Measurements from ENCODE around the gene LFNG. TPM values are rescaled to one million over a fixed set of nuclear protein-coding genes. Genes with fewer than 3 reads are reported as not detected.

The LFNG gene
- total RNA-seq, 1 experiment from 2014 or later: 2.4 TPM

DNA sequence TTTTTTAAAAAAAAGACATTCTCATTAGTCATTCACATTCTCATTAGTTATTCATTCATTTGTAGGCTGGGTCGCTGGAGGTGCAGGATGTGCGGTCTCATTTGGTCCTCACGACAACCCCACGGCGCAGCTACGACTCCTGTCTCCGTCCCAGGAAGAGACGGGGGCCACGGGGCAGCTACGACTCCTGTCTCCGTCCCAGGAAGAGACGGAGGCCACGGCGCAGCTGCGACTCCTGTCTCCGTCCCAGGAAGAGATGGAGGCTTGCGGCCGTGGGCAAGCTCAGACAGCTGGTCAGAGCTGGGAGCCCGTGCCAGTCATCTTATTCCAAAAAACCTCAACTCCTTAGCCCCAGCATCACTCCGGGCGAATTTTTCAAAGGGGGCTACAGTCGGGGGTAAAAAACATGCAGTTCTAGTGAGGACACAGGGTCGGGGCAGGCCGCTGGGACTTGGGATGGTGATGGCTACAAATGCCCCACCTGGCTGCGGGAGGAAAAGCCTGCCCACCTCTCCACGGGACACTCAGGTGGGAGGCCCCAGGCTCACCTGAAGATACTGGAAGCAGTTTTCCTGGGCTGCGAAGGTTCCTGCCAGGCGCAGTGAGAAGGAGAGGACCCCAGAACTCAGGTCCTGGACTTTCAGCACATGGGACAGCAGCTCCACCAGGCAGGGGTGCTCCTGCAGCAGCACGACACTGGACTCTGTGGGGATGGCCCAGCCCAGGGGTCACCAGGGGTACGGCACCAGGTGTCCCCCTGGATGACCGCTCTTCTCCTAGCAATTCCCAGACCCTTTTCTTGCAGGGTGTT lies 27.4 kb downstream of the LFNG start:
- TF ChIP-seq, protein P1, sequence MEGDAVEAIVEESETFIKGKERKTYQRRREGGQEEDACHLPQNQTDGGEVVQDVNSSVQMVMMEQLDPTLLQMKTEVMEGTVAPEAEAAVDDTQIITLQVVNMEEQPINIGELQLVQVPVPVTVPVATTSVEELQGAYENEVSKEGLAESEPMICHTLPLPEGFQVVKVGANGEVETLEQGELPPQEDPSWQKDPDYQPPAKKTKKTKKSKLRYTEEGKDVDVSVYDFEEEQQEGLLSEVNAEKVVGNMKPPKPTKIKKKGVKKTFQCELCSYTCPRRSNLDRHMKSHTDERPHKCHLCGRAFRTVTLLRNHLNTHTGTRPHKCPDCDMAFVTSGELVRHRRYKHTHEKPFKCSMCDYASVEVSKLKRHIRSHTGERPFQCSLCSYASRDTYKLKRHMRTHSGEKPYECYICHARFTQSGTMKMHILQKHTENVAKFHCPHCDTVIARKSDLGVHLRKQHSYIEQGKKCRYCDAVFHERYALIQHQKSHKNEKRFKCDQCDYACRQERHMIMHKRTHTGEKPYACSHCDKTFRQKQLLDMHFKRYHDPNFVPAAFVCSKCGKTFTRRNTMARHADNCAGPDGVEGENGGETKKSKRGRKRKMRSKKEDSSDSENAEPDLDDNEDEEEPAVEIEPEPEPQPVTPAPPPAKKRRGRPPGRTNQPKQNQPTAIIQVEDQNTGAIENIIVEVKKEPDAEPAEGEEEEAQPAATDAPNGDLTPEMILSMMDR (IDR thresholded peaks at IDR 0.05; ENCODE audit: unreplicated experiment): no peak
- Mint-ChIP-seq H3K36me3 (ENCODE audit: insufficient read depth, unreplicated experiment) (peaks cover 82% of the 10 kb centered on the region), H3K4me1 (ENCODE audit: insufficient read depth, unreplicated experiment) (no peaks in the 10 kb centered on the region), H3K27me3 (ENCODE audit: insufficient read depth, unreplicated experiment) (no peaks in the 10 kb centered on the region), H3K27ac (ENCODE audit: low read depth, unreplicated experiment) (no peak overlapping the region), H3K9me3 (ENCODE audit: unreplicated experiment) (no peaks in the 10 kb centered on the region), H3K4me3 (ENCODE audit: unreplicated experiment) (no peak overlapping the region)
- BruUV-seq (replicated peaks): no TSS peak
- ChIA-PET CTCF (no interaction called here), POLR2A (interaction anchor here (0.7 kb wide), 1 partner anchor 419 kb away, joined by 4 read pairs; no protein-coding TSS in a partner anchor)
- intact Hi-C loops (cut with micrococcal nuclease): no loop called here
- DNase-seq (ENCODE audit: unreplicated experiment): no peak

DNA sequence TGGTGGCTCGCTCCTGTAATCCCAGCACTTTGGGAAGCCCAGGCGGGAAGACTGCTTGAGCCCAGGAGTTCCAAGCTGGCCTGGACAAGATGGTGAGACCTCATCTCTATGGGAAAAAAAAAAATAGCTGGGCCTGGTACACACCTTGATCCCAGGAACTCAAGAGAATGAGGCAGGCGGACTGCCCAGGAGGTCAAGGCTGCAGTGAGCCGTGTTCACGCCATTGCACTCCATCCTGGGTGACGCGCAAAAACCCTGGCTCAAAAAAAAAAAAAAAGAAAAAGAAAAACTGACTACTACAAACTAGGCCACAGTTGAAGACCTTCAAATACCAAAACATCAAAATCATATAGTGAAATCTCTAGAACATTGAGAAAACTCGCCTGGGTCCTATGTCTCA lies 31.8 kb downstream of the LFNG start:
- CTCF ChIA-PET: interaction anchor here (0.7 kb wide), 1 partner anchor 39 kb away, joined by 4 read pairs; no protein-coding TSS in a partner anchor
- POLR2A ChIA-PET: interaction anchor here (1.3 kb wide), 1 partner anchor 12 kb away, joined by 5 read pairs; no protein-coding TSS in a partner anchor
- no peak for DNase-seq (ENCODE audit: unreplicated experiment)

DNA sequence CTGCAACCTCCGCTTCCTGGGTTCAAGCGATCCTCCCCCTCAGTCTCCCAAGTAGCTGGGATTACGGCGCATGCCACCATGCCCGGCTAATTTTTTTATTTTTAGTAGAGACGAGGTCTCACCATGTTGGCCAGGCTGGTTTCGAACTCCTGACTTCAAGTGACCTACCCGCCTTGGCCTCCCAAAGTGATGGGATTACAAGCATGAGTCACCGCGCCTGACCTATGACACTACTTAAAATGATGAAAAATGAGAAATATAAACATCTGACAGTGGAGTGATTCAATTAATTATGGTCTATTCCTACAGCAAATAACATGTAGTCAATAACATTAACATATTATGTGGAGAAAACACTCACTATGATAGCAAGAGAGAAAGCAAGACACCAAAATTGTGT lies 33.5 kb downstream of the LFNG start:
- intact Hi-C loops (cut with micrococcal nuclease): no loop called here
- ChIA-PET POLR2A (interaction anchor here (0.6 to 1.8 kb wide), 3 partner anchors 18 to 1736 kb away, joined by 3 to 5 read pairs (median 4); no protein-coding TSS in a partner anchor), CTCF (interaction anchor here (0.6 to 1.0 kb wide), 2 partner anchors 9 to 103 kb away, joined by 3 read pairs; no protein-coding TSS in a partner anchor)
- H3K9me3 Mint-ChIP-seq (ENCODE audit: unreplicated experiment): no peaks in the 10 kb centered on the region
- peaks cover 56% of the 10 kb centered on the region for H3K36me3 Mint-ChIP-seq (ENCODE audit: insufficient read depth, unreplicated experiment)
- TF ChIP-seq, protein P1 (IDR thresholded peaks at IDR 0.05; ENCODE audit: unreplicated experiment): no peak
- H3K4me1 Mint-ChIP-seq (ENCODE audit: insufficient read depth, unreplicated experiment): peaks cover 1% of the 10 kb centered on the region
- H3K4me3 Mint-ChIP-seq (ENCODE audit: unreplicated experiment): no peak overlapping the region
- no peaks in the 10 kb centered on the region for H3K27me3 Mint-ChIP-seq (ENCODE audit: insufficient read depth, unreplicated experiment)
- peak overlapping the region; percentile 94 for H3K27ac Mint-ChIP-seq (ENCODE audit: low read depth, unreplicated experiment)
- no TSS peak for BruUV-seq (replicated peaks)
- DNase-seq (ENCODE audit: unreplicated experiment): no peak

More for the DNA sequence above, 31.8 kb downstream of the LFNG start:
- Mint-ChIP-seq H3K4me3 (ENCODE audit: unreplicated experiment) (no peak overlapping the region), H3K36me3 (ENCODE audit: insufficient read depth, unreplicated experiment) (peaks cover 72% of the 10 kb centered on the region), H3K9me3 (ENCODE audit: unreplicated experiment) (no peaks in the 10 kb centered on the region), H3K4me1 (ENCODE audit: insufficient read depth, unreplicated experiment) (no peaks in the 10 kb centered on the region), H3K27ac (ENCODE audit: low read depth, unreplicated experiment) (no peak overlapping the region), H3K27me3 (ENCODE audit: insufficient read depth, unreplicated experiment) (no peaks in the 10 kb centered on the region)
- intact Hi-C loops (cut with micrococcal nuclease): no loop called here
- no TSS peak for BruUV-seq (replicated peaks)
- TF ChIP-seq, protein P1 (IDR thresholded peaks at IDR 0.05; ENCODE audit: unreplicated experiment): no peak

DNA sequence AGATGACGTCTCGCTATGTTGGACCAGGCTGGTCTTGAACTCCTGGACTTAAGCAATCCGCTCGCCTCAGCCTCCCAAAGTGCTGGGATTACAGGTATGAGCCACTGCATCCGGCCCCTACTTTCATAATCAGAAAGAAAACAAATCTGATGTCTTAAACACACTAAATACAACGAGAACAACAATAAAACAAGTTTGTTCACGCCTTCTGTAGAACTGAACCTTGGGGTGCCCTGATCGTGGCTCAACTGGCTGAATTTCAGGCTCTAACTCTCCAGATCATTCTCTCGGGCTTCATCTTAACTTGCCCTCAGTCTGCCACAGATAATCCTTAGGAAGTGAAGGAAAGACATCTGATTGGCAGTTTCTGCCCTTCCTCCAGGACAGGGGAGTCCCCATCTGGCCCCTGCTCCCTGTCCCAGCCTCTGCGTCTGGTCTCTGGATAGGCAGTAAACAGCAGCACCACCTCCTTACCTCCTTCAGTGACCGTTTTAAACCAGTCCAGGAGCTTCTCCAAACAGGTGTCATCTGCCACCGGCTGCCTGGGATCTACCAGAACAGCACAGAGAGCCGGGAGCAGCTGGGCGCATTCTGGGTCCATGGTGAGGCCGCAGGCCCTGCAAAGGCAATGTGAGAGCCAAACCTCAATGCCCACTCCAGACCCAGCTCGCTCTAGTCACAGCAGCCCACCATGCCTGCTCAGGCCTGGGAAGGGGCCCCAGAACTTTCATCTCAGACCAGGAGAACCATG lies 34.4 kb downstream of the LFNG start:
- ChIA-PET POLR2A (interaction anchor here (1.2 to 1.8 kb wide), 4 partner anchors 19 to 33 kb away, joined by 3 to 5 read pairs (median 4); no protein-coding TSS in a partner anchor), CTCF (interaction anchor here (0.5 to 1.0 kb wide), 5 partner anchors 10 to 104 kb away, joined by 3 to 7 read pairs (median 3); no protein-coding TSS in a partner anchor)
- Mint-ChIP-seq H3K4me1 (ENCODE audit: insufficient read depth, unreplicated experiment) (peaks cover 5% of the 10 kb centered on the region), H3K27ac (ENCODE audit: low read depth, unreplicated experiment) (peak overlapping the region; percentile 94), H3K4me3 (ENCODE audit: unreplicated experiment) (peak overlapping the region; percentile 80), H3K36me3 (ENCODE audit: insufficient read depth, unreplicated experiment) (peaks cover 47% of the 10 kb centered on the region), H3K9me3 (ENCODE audit: unreplicated experiment) (no peaks in the 10 kb centered on the region), H3K27me3 (ENCODE audit: insufficient read depth, unreplicated experiment) (no peaks in the 10 kb centered on the region)
- TSS peak; percentile 52 for BruUV-seq (replicated peaks)
- TF ChIP-seq, protein P1 (IDR thresholded peaks at IDR 0.05; ENCODE audit: unreplicated experiment): no peak
- intact Hi-C loops (cut with micrococcal nuclease): loop anchor here (2.0 kb wide), 1 partner anchor 127 kb away; no protein-coding TSS in a partner anchor
- peak; percentile 42 for DNase-seq (ENCODE audit: unreplicated experiment)

All from MCF 10A (cell line).